Measurements from ENCODE around the gene GRAP2.
"Not testable (repeated sequence)": the region's sequence is repeated elsewhere in the genome, so short reads cannot be mapped to it uniquely, and the experiment has no call there.

GRAP2 gene

GRCh38 chr22:39947220-39948216 is 46.6 kb downstream of the GRAP2 start:
- DNase-seq = peak; percentile 73 to 85

DNA sequence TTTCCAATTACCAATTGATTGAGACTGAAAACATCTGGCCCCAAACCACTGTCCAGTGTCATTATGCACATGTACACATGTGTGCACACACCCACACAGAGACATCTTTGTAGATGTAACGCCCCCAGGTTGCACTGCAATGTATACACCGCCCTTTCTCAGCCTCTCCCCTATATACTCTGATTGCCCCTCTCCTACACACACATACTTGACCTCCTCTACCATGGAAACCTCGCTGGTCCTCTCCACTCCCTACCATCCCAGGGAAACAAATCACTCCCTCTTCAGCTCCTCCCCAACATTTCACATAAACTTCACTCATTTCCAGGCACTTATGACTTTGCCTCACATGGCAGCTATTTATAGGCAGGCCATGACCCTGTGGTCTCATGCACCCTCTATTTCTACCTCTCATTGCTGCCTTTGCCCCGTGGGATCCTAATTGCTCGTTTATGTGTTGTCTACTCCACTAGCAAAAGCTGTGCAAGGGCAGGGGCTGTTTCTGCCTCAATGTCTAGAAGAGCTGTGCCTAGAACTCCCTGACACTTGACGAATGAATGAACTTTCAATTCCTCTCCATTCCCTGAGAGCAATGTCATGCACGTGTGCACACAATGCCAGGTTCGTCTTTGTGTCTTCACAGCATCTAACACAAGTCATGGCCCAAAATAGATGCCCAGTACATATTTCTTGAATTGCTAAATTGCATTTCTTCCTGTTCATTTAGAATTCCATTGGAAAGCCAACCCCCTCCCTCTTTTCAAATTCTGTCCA is 49.3 kb downstream of the GRAP2 start:
- no peak for DNase-seq

DNA sequence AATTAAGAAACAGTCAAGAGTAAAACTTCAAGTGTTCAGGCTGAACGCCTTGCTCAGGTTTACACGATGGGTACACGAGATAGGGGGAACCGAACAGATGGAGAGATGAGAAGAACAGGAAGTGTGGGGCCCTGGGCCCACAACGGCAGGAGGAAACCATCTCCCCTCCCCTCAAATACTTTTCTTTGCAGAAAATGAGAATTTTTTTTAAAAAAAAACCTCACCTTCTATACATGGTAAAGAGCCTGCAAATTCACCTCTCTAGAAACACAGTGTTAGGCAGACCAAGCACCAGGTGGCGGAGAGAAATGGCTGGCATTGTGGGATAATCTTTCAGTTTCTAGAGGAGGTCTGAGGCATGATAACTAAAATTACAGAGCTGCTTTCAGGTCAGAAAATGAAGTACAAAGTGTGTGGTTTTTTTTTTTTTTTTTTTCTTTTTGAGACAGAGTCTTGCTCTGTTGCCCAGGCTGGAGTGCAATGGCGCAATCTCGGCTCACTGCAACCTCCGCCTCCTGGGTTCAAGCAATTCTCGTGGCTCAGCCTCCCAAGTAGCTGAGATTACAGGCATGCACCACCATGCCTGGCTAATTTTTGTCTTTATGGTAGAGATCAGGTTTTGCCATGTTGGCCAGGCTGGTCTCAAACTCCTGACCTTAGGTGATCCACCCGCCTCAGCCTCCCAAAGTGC is 50.9 kb downstream of the GRAP2 start:
- DNase-seq = not testable (repeated sequence)

DNA sequence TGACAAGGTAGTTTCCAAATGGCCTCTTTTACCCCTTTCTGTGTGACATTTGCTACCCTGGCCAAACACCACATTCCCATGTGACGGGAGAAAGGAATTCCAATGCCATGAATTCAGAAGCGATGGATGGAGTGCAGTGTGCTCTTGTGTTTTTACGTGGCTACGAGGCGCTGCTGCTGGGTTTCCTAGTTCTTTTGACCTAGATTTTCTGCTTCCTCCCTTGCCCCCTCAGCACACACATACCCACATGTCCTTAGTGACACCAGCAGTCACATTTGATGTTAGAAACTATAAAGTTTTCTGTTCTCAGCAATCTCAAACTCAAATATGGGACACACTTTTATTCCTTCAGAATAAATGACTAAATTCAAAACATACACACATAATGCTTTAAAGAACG is 51.5 kb downstream of the GRAP2 start:
- no peak for DNase-seq

DNA sequence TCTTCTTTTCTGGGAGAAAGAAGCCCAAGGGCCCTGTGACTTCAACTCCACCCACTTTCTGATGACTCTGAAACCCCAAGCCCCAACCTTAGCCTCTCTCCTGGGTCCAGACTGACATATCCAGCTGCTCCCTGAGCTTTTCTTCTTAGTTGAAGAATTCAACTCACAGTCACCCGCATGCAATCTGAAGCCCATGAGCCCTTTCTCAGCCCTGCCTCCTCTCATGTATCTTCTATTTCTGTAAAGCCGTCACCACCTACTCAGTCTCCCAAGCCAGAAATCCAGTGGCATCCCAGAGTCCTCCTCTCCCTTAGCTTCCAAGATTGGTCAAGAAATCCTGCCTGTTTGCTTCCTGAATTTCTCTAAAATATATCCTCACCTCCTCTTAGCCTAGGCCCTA is 52.2 kb downstream of the GRAP2 start:
- DNase-seq = no peak

DNA sequence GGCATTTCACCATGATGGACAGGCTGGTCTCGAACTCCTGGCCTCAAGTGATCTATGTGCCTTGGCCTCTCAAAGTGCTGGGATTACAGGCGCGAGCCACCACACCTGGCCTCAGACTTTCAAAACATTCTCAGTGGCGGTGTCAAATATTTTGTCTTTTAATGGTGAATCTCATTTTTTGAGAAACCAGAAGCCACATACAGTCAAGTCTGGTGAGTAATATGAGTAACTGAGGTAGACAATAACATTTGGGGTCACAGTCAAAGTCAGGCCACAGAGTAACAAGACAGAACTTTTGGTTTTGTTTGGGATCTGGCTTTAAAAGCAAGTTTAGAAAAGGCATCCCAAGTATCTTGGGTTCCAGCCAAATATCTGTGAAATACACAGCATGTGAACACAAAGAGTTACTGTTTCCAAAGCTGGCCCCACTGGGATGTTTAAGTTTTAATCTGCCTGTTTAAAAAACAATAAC is 53.7 kb downstream of the GRAP2 start:
- DNase-seq = no peak

DNA sequence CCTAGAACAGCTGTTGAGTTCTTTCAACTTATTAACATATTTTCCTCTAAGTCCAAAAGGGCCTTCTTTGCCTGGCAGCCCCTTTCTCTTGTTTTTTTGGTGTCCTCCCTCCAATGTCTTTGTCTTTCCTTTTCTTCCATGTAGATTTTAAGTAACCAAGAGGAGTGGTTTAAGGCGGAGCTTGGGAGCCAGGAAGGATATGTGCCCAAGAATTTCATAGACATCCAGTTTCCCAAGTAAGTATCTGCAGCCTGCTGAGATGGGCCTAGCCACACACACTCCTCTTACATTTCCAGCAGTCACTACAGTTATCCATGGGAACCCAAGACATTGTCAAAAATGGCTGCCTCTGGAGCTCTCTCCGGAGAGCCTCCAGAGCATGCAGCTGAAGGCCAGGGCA is 54.8 kb downstream of the GRAP2 start:
- no peak for DNase-seq

DNA sequence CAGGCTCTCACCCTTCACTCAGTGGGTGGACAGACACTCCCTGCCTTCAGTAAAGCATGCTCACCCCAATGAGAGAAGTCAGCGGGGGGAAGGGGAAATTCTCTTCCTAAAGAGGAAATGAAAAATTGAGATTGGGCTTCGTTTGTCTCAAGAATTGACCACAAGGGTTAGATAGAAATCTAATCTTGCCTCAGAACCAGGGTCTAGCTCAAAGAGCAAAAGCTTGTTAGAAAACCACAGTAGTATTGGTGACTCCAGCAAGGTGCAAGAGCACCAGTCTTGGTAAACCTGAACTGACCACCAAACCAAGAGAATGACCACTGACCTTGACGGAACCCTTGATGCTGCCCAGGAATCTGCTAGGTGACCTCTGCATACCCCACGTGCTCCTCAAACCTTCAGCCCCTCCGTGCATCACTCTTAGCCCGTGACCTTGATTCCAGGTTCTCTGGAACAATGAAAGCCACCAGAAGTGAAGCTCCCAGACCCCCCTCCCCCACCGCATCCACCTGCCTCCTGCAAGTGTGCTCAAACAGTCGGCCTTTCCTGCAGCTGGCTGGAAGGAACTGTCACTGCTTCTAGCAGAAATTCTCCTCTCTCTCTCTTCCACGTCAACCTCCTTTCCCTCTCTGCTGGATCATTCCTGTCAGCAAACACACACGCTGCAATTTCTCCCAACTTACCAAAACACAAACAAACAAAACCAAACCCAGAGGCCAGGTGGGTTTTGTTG is 56.2 kb downstream of the GRAP2 start:
- DNase-seq = no peak

- DNase-seq = no peak
These were observed 57.3 kb downstream of the GRAP2 start for GRCh38 chr22:39958009-39958711.

GRCh38 chr22:39958949-39959639 is 58.2 kb downstream of the GRAP2 start:
- no peak for DNase-seq

DNA sequence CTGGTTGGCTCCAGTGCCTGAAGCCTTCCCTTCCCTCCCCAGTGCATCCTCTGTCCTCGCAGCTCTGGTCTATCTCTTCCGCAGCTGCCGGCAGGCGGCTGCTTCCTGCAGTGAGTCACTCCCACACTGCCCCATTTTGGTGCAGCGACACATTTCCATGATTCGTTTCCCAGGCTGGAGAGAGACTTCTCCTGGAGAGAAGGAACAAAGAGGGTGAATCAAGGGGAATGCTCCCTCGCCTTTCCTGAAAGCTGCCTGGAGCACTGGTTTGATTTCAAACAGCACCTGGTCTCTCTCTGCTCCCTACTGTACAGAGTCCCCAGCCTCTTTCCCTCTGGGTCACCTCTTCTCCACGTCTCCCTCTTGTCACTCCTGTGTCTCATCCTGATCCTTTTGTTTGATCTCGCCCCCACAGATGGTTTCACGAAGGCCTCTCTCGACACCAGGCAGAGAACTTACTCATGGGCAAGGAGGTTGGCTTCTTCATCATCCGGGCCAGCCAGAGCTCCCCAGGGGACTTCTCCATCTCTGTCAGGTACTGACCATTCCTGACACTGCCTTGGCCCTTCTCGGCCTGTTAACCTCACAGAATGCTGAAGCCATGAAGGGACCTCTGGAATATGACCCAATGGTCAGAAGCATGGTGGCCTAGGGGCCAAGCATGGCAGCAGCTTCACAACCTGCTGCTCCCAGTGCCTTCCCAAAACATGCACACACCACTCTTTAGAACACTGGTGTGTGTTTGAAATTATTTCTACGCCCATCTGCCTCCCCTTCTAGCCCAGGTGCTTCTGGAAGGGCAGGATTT is 59.0 kb downstream of the GRAP2 start, which contains the start of gene TMA7B:
Gene TMA7B (plus strand): TSS at position 758 of the 808 bp plus-strand sequence. CDS start 3,978 bp downstream, outside the sequence.
- no peak for DNase-seq

DNA sequence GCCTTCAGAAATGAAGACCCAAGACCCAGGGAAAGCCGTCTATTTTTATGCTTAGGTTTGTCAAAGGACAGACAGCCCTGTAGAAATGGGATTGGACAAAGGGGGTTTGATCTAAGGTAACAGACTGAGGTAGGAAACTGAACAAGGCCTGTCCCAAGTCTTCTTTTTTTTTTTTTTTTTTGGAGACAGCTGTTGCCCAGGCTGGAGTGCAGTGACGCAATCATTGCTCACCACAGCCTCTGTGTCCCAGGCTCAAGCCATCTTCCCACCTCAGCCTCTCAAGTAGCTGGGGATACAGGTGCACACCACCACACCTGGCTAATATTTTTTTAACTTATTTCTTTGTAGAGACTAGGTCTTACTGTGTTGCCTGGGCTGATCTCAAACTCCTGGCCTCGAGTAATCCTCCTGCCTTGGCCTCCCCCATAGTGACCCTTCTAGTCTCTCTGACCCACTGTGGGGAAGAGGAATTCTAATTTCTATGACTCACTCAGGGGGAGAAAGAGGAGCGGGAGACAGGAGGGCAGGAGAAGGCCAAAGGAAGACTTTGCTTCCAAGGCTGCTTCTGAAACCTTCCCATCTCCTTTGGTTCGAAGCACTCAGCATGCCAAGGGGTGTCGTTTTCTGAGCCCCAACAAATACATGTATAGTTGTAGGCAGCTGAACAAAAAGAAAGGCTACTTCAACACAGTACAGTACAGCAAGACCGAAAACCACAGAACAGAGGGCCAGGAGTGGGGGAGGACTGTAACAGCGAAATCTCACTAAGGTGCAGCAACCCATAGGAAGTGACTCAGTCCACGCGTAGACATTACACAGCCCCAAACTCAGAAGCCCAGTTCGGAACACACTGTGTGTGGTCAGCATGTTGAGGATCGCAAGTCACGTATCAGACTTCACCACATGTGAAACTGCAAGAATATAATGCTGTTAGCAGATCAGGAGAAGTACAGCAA is 60.2 kb downstream of the GRAP2 start:
- no peak for DNase-seq

GRCh38 chr22:39962071-39962470 is 61.2 kb downstream of the GRAP2 start:
- DNase-seq = no peak

GRCh38 chr22:39965748-39966147 is 64.9 kb downstream of the GRAP2 start:
- no peak for DNase-seq

DNA sequence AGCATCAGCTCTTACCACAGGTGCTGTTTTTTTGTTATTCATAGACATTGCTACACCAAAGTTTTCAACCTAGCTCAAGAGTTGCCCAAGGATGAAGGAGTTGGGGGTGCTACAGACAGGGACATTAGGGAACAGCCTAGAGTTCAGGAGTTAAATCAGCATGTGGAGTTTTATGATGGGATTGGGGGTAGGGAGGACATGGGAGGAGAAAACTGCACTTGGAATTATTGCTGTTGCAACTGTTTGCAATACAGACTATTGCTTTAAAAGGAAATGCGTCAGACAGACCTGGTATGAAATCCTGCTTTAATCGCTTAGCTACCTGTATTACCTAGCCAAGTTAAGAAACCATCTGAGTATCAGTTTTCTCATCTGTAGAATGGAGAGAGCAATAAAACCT is 65.6 kb downstream of the GRAP2 start:
- no peak for DNase-seq

DNA sequence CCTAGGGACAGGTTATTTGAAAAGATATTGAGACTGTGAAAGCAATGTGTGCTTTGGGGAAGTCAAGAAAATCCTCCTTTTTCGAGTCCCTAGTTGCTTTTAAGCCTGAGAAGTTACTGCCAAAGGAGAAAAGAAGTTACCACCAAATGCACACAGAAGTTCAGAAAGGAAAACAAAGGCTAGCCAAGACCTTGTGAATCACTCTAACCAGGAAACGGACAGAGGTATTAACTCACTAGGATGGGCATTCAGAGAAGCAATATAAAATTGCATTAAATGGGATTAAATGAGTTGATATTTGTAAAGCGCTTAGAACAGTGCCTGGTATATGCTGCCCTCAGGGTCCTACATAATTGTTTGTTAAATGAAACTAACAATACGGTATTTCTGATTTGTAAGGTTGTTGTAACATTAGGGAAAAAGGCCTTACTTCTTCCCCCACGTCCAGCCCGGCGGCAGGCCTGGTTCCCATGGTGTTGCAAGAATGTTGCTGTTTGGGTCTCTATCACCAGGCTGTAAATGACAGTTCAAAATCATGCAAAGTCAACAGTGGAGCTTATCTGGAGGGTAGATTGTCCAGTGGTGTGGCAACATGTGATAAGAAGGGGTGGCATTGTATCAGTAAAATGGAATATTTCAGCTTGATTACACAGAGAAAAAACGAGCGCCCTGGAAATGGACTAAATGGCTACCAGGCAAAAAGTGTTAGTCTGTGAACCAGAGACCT is 66.4 kb downstream of the GRAP2 start:
- no peak for DNase-seq

GRCh38 chr22:39967996-39968972 is 67.4 kb downstream of the GRAP2 start:
- no peak for DNase-seq

All from NCI-H187 (cell line).